ENCODE data around the gene C2orf49.

DNA sequence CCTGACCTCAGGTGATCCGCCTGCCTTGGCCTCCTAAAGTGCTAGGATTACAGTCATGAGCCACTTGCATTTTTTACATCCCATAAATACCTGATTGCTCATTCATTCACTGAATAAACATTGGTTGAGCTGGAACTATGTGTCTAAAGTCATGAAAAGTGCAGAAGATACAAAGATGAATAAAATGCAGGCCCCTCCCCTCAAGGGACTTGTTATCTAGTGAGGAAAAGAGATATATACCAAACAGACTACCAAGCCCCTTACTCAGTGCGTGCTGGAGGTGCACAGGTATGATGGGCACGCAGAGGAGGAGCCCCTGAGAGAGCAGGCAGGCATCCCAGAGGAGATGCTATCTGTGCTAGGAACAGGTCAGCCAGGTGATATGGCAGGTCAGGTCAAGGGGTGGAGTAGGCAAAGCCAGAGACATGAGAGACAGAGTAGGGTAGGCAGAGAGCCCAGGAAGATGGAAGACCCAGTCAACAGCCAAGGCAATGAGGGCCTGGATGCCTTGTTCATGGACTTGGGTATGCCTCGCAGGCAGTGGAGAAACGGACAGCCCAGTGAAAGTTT, 53.8 kb downstream of the C2orf49 start:
- TF ChIP-seq, protein P1, sequence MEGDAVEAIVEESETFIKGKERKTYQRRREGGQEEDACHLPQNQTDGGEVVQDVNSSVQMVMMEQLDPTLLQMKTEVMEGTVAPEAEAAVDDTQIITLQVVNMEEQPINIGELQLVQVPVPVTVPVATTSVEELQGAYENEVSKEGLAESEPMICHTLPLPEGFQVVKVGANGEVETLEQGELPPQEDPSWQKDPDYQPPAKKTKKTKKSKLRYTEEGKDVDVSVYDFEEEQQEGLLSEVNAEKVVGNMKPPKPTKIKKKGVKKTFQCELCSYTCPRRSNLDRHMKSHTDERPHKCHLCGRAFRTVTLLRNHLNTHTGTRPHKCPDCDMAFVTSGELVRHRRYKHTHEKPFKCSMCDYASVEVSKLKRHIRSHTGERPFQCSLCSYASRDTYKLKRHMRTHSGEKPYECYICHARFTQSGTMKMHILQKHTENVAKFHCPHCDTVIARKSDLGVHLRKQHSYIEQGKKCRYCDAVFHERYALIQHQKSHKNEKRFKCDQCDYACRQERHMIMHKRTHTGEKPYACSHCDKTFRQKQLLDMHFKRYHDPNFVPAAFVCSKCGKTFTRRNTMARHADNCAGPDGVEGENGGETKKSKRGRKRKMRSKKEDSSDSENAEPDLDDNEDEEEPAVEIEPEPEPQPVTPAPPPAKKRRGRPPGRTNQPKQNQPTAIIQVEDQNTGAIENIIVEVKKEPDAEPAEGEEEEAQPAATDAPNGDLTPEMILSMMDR (IDR thresholded peaks at IDR 0.05): no peak
- TF ChIP-seq POLR2A (IDR thresholded peaks at IDR 0.05): no peak
